H9 (cell line): ENCODE data around the gene RABGEF1. TPM values are rescaled to one million over a fixed set of nuclear protein-coding genes. Genes with fewer than 3 reads are reported as not detected.
A peak's percentile ranks its signal among the peaks of the same experiment; 100 is the strongest.

ENCODE experiments used
- DNase-seq: peaks from one replicate; pipeline ENCODE4 v3.0.0-alpha.2; 2017
- H2AFZ ChIP-seq: one replicate; pipeline ENCODE4 v1.6.1; 2013; ENCODE audit warnings: mild to moderate bottlenecking, low read length, control low read depth, moderate library complexity
- H2AK5ac ChIP-seq: 2 replicates; pipeline ENCODE4 v1.6.1; 2013; ENCODE audit warnings: low read length, control low read depth, mixed read lengths; ENCODE audit not compliant: insufficient read length
- H2BK120ac ChIP-seq: one replicate; pipeline ENCODE4 v1.6.1; 2013; ENCODE audit warnings: low read depth, mild to moderate bottlenecking, low read length, control low read depth, inconsistent platforms; ENCODE audit not compliant: poor library complexity, severe bottlenecking
- H2BK12ac ChIP-seq: 2 replicates; pipeline ENCODE4 v1.6.1; 2013; ENCODE audit warnings: low read length, control low read depth, mixed read lengths, low read depth; ENCODE audit not compliant: insufficient read length
- H2BK15ac ChIP-seq: 2 replicates; pipeline ENCODE4 v1.6.1; 2013; ENCODE audit warnings: low read depth, low read length, control low read depth
- H2BK20ac ChIP-seq: one replicate; pipeline ENCODE4 v1.6.1; 2013; ENCODE audit warnings: low read depth, mild to moderate bottlenecking, low read length, control low read depth, inconsistent platforms; ENCODE audit not compliant: poor library complexity, severe bottlenecking
- H2BK5ac ChIP-seq: 2 replicates; pipeline ENCODE4 v1.6.1; 2013; ENCODE audit warnings: low read length, control low read depth, mixed read lengths; ENCODE audit not compliant: insufficient read length
- H3K14ac ChIP-seq: 2 replicates; pipeline ENCODE4 v1.6.1; 2013; ENCODE audit warnings: low read length, control low read depth; ENCODE audit not compliant: insufficient read depth
- H3K18ac ChIP-seq: 2 replicates; pipeline ENCODE4 v1.6.1; 2013; ENCODE audit warnings: low read depth, mild to moderate bottlenecking, mixed read lengths, low read length, control low read depth; ENCODE audit not compliant: insufficient read length
- H3K23ac ChIP-seq: 2 replicates; pipeline ENCODE4 v1.6.1; 2013; ENCODE audit warnings: low read length, control low read depth, mixed read lengths, low read depth; ENCODE audit not compliant: insufficient read length
- H3K23me2 ChIP-seq: 2 replicates; pipeline ENCODE4 v1.6.1; 2013; ENCODE audit warnings: low read depth, mild to moderate bottlenecking, mixed read lengths, low read length, control low read depth; ENCODE audit not compliant: insufficient read length, poor library complexity, severe bottlenecking
- H3K27ac ChIP-seq: 2 replicates; pipeline ENCODE4 v1.5.1; 2013; ENCODE audit warnings: low read length, control low read depth, mixed read lengths, low read depth; ENCODE audit not compliant: insufficient read length
- H3K27me3 ChIP-seq: 2 replicates; pipeline ENCODE4 v1.6.1; 2013; ENCODE audit warnings: low read length, control low read depth, inconsistent platforms; ENCODE audit not compliant: insufficient read depth
- H3K4ac ChIP-seq: 2 replicates; pipeline ENCODE4 v1.6.1; 2013; ENCODE audit warnings: low read depth, mild to moderate bottlenecking, control low read depth, inconsistent platforms, low read length, moderate library complexity
- H3K4me1 ChIP-seq: 2 replicates; pipeline ENCODE4 v1.6.1; 2013; ENCODE audit warnings: low read length, control low read depth, inconsistent platforms; ENCODE audit not compliant: insufficient read depth
- H3K4me2 ChIP-seq: 2 replicates; pipeline ENCODE4 v1.6.1; 2013; ENCODE audit warnings: low read length, control low read depth, mixed read lengths; ENCODE audit not compliant: insufficient read length, insufficient read depth
- H3K56ac ChIP-seq: 2 replicates; pipeline ENCODE4 v1.6.1; 2013; ENCODE audit warnings: low read depth, mild to moderate bottlenecking, mixed read lengths, low read length, control low read depth; ENCODE audit not compliant: insufficient read length
- H3K79me1 ChIP-seq: 2 replicates; pipeline ENCODE4 v1.6.1; 2013; ENCODE audit warnings: low read depth, mild to moderate bottlenecking, moderate library complexity, low read length, control low read depth, inconsistent platforms; ENCODE audit not compliant: insufficient read depth, poor library complexity, severe bottlenecking
- H3K79me2 ChIP-seq: 2 replicates; pipeline ENCODE4 v1.6.1; 2013; ENCODE audit warnings: low read length, control low read depth, inconsistent platforms; ENCODE audit not compliant: insufficient read depth
- H3K9ac ChIP-seq: 2 replicates; pipeline ENCODE4 v1.6.1; 2013; ENCODE audit warnings: low read length, control low read depth, mixed read lengths; ENCODE audit not compliant: insufficient read length; ENCODE audit errors: extremely low read depth
- H3K9me3 ChIP-seq: one replicate; pipeline ENCODE4 v1.6.1; 2013; ENCODE audit warnings: low read depth, low read length, inconsistent platforms; ENCODE audit not compliant: control insufficient read depth
- H3T11ph ChIP-seq: one replicate; pipeline ENCODE4 v1.6.1; 2013; ENCODE audit warnings: mild to moderate bottlenecking, low read length, control low read depth, inconsistent platforms
- H4K20me1 ChIP-seq: one replicate; pipeline ENCODE4 v1.6.1; 2013; ENCODE audit not compliant: control insufficient read depth, insufficient read length, insufficient read depth
- H4K5ac ChIP-seq: 2 replicates; pipeline ENCODE4 v1.6.1; 2013; ENCODE audit warnings: low read depth, mild to moderate bottlenecking, mixed read lengths, low read length, control low read depth; ENCODE audit not compliant: insufficient read length
- H4K8ac ChIP-seq: replicated peaks from 2 replicates; pipeline ENCODE4 v1.6.1; 2013; ENCODE audit warnings: low read length, control low read depth, mixed read lengths, low read depth; ENCODE audit not compliant: insufficient read length
- H4K91ac ChIP-seq: 2 replicates; pipeline ENCODE4 v1.6.1; 2013; ENCODE audit warnings: low read depth, mild to moderate bottlenecking, moderate library complexity, mixed read lengths, low read length, control low read depth; ENCODE audit not compliant: insufficient read length
- H3K27ac Mint-ChIP-seq, 3 experiments: 2 replicates in 2 of 3; 3 replicates in 1 of 3; pipeline ENCODE4 v1.8.0; 2020 to 2021; ENCODE audit warnings: mixed read lengths in 3 of 3, mild to moderate bottlenecking in 1 of 3, moderate library complexity in 1 of 3
- H3K27me3 Mint-ChIP-seq: 2 replicates; pipeline ENCODE4 v1.8.0; 2021; ENCODE audit warnings: low read depth, mild to moderate bottlenecking, moderate library complexity, mixed read lengths
- H3K36me3 Mint-ChIP-seq, 3 experiments: 2 replicates in 2 of 3; 3 replicates in 1 of 3; pipeline ENCODE4 v1.8.0; 2020 to 2021; ENCODE audit warnings: low read depth in 3 of 3, mixed read lengths in 3 of 3; ENCODE audit not compliant: insufficient read depth in 1 of 3
- H3K4me1 Mint-ChIP-seq, 2 experiments: 2 replicates each; pipeline ENCODE4 v1.8.0; 2020; ENCODE audit warnings: mixed read lengths in 2 of 2
- H3K4me3 Mint-ChIP-seq, 2 experiments: 2 replicates in 1 of 2; 3 replicates in 1 of 2; pipeline ENCODE4 v1.8.0; 2020 to 2021; ENCODE audit warnings: mild to moderate bottlenecking in 2 of 2, mixed read lengths in 2 of 2, moderate library complexity in 1 of 2
- H3K9me3 Mint-ChIP-seq, 2 experiments: 2 replicates in 1 of 2; 3 replicates in 1 of 2; pipeline ENCODE4 v1.8.0; 2020; ENCODE audit warnings: mild to moderate bottlenecking in 2 of 2, mixed read lengths in 2 of 2, moderate library complexity in 1 of 2
- CTCF ChIP-seq: fragments of 200-600 bp; sonication (generic); conservative IDR thresholded peaks from 3 replicates; pipeline ENCODE4 v1.8.0; 2021; ENCODE audit warnings: antibody characterized with exemption, mild to moderate bottlenecking
- WGBS: extraction: QIAGEN DNeasy Blood & Tissue Kit; methylation state at CpG from one replicate; pipeline ENCODE4 v1.1.7; 2013; ENCODE audit warnings: missing lambda C conversion rate, low lambda C conversion rate, mixed read lengths; ENCODE audit not compliant: insufficient read length; ENCODE audit errors: extremely low coverage; 5-methylcytosine and 5-hydroxymethylcytosine counted together
- total RNA-seq: library from RNA; stranded (reverse); gene quantifications from 2 replicates; pipeline ENCODE4 v1.2.1, GENCODE V29; 2021

The RABGEF1 gene
- total RNA-seq, 1 experiment from 2014 or later: 17.3 TPM

DNA sequence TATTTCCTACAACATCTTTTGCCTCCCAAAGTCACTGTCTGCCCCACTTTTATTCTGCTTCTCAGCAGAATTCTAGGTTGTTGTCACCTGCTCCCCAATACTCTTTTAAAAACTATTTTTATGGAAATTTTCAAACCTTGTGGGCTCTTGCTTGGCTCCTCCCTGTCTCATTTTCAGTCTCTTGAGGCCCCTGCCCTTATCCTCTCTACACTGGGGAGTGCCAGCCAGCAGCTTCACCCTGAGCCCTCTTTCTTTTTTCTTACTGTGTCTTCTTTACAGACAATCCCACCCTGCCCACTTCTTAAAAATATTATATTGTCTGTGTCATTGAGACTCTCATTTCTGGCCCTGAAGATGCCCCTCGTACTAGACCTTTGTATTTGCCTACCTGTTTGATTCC, 118.8 kb downstream of the RABGEF1 start:
- H2BK15ac ChIP-seq: no peak overlapping the region
- no peaks in the 10 kb centered on the region for H3K4me1 ChIP-seq
- H3K79me1 ChIP-seq: no peaks in the 10 kb centered on the region
- H3K23me2 ChIP-seq: no peaks in the 10 kb centered on the region
- H3K36me3 Mint-ChIP-seq: peaks cover 0 to 14% (median 11%) of the 10 kb centered on the region in 3 experiments; a peak in 5 of 7 replicates
- no peak overlapping the region for H4K91ac ChIP-seq
- no peaks in the 10 kb centered on the region for H4K20me1 ChIP-seq
- H3K79me2 ChIP-seq: no peaks in the 10 kb centered on the region
- no peak overlapping the region for H3K14ac ChIP-seq
- H3T11ph ChIP-seq: no peak overlapping the region
- H3K4me2 ChIP-seq: no peak overlapping the region
- DNase-seq: no peak
- H3K27me3 ChIP-seq: no peaks in the 10 kb centered on the region
- no peaks in the 10 kb centered on the region for H3K9me3 ChIP-seq
- H3K4ac ChIP-seq: no peak overlapping the region
- H2BK12ac ChIP-seq: no peak overlapping the region
- no peak overlapping the region for H2BK5ac ChIP-seq
- no peak overlapping the region for H3K56ac ChIP-seq
- no peak overlapping the region for H2AFZ ChIP-seq
- peaks cover 5 to 11% of the 10 kb centered on the region in 2 experiments for H3K4me1 Mint-ChIP-seq
- no peak overlapping the region for H4K5ac ChIP-seq
- no peak overlapping the region for H3K27ac ChIP-seq
- no peak overlapping the region for H3K18ac ChIP-seq
- WGBS: no CpG with 5 or more reads among the region's 1 CpG
- no peak overlapping the region for H2AK5ac ChIP-seq
- no peak overlapping the region for H3K9ac ChIP-seq
- H3K23ac ChIP-seq: no peak overlapping the region
- H4K8ac ChIP-seq: no peak overlapping the region
- H2BK120ac ChIP-seq: no peak overlapping the region
- no peaks in the 10 kb centered on the region for H3K9me3 Mint-ChIP-seq
- H3K27ac Mint-ChIP-seq: peak overlapping the region in 2 of 3 experiments; percentile 10 to 49; a peak in 3 of 7 replicates
- no peak for TF ChIP-seq CTCF
- H3K4me3 Mint-ChIP-seq: no peak overlapping the region
- H3K27me3 Mint-ChIP-seq: no peaks in the 10 kb centered on the region
- H2BK20ac ChIP-seq: no peak overlapping the region
